GM12878 (cell line): ENCODE results near the gene UBE2J2. TPM values are rescaled to one million over a fixed set of nuclear protein-coding genes. Genes with fewer than 3 reads are reported as not detected.

Experiments used
- ATAC-seq: fragments of 200-7000 bp; cut with Tn5 transposase; 3 replicates; pipeline ENCODE4 v1.9.1; 2020; ENCODE audit warnings: mild to moderate bottlenecking, moderate library complexity
- BruUV-seq: library from RNA; stranded (reverse); fragments of 400-500 nt; replicated peaks from 2 replicates; lab custom pipeline; 2021; lab: Mats Ljungman, UMichigan
- CTCF ChIA-PET: fragments of 300-600 bp; sonication (Branson Sonifier 250); formaldehyde crosslinking; extraction: SDS; loops from one replicate; lab custom pipeline; 2021; ENCODE audit warnings: inconsistent platforms; lab: Yijun Ruan, JAX
- POLR2A ChIA-PET: fragments of 350-600 bp; formaldehyde crosslinking; extraction: SDS; loops from one replicate; lab custom pipeline; 2021; ENCODE audit warnings: inconsistent platforms; lab: Charles Lee
- RAD21 ChIA-PET: fragments of 300-600 bp; sonication (Branson Sonifier 250); formaldehyde crosslinking; loops from one replicate; lab custom pipeline; 2023; ENCODE audit warnings: antibody characterized with exemption; ENCODE audit not compliant: unreplicated experiment; lab: Charles Lee
- SMC1A ChIA-PET: fragments of 300-600 bp; sonication (Branson Sonifier 250); formaldehyde crosslinking; loops from one replicate; lab custom pipeline; 2023; ENCODE audit not compliant: unreplicated experiment, uncharacterized antibody; lab: Charles Lee
- DNase-seq: peaks from one replicate; pipeline ENCODE4 v3.0.0-alpha.2; 2011; ENCODE audit warnings: low read depth, low spot score
- FAIRE-seq: peaks from 3 replicates; lab custom pipeline; 2011; peaks lifted over from hg19 to GRCh38; lab: Jason Lieb, UNC
- H2AFZ ChIP-seq: 2 replicates; pipeline ENCODE4 v1.6.0; 2011; ENCODE audit warnings: low read depth, low read length, control low read depth; ENCODE audit not compliant: control insufficient read depth
- H3K27ac ChIP-seq: 2 replicates; pipeline ENCODE4 v1.5.1; 2011; ENCODE audit warnings: control low read depth; ENCODE audit not compliant: control insufficient read depth, insufficient read depth
- H3K27me3 ChIP-seq, 2 experiments: replicated peaks in 1 of 2; 2 replicates each; pipeline versions ENCODE4 v1.6.0 to v1.6.1; 2011; ENCODE audit warnings: low read length in 1 of 2; ENCODE audit not compliant: control insufficient read depth in 2 of 2, insufficient read depth in 2 of 2
- H3K36me3 ChIP-seq, 2 experiments: 2 replicates each; pipeline ENCODE4 v1.5.1; 2011; ENCODE audit warnings: low read length in 1 of 2; ENCODE audit not compliant: control insufficient read depth in 2 of 2, insufficient read depth in 2 of 2
- H3K4me1 ChIP-seq: 2 replicates; pipeline ENCODE4 v1.6.1; 2011; ENCODE audit warnings: mild to moderate bottlenecking, low read length, moderate library complexity, mixed read lengths; ENCODE audit not compliant: control insufficient read depth, insufficient read depth
- H3K4me2 ChIP-seq: 2 replicates; pipeline ENCODE4 v1.6.0; 2011; ENCODE audit warnings: control low read depth; ENCODE audit not compliant: control insufficient read depth, insufficient read depth
- H3K4me3 ChIP-seq: fragments of 200-600 bp; sonication (generic); 2 replicates; pipeline ENCODE4 v1.5.1; 2016
- H3K79me2 ChIP-seq: 2 replicates; pipeline ENCODE4 v1.6.0; 2011; ENCODE audit warnings: low read length; ENCODE audit not compliant: control insufficient read depth, insufficient read depth
- H3K9ac ChIP-seq: 2 replicates; pipeline ENCODE4 v1.8.0; 2011; ENCODE audit warnings: low read length, control low read depth, mixed read lengths; ENCODE audit not compliant: control insufficient read depth, insufficient read depth
- H3K9me3 ChIP-seq: replicated peaks from 3 replicates; pipeline ENCODE4 v1.5.1; 2011; ENCODE audit warnings: mild to moderate bottlenecking, low read length; ENCODE audit not compliant: control insufficient read depth, insufficient read depth
- H4K20me1 ChIP-seq: 2 replicates; pipeline ENCODE4 v1.6.0; 2011; ENCODE audit not compliant: control insufficient read depth, insufficient read depth
- ATF3 ChIP-seq: IDR thresholded peaks from 2 replicates; pipeline ENCODE4 v1.6.1; 2011; ENCODE audit warnings: low read depth, mild to moderate bottlenecking, low read length, moderate library complexity, borderline replicate concordance; ENCODE audit errors: extremely low read depth
- CHD1 ChIP-seq: IDR thresholded peaks from 2 replicates; pipeline ENCODE4 v1.6.1; 2012; ENCODE audit warnings: low read depth, low read length, improper control_type of control experiment
- CUX1 ChIP-seq: IDR thresholded peaks from 2 replicates; pipeline ENCODE4 v1.6.1; 2012; ENCODE audit warnings: improper control_type of control experiment, low read depth, low read length; ENCODE audit not compliant: insufficient replicate concordance
- JUNB ChIP-seq: IDR thresholded peaks from 2 replicates; pipeline ENCODE4 v1.6.1; 2016; ENCODE audit warnings: antibody characterized with exemption, mild to moderate bottlenecking
- JUND ChIP-seq: IDR thresholded peaks from 2 replicates; pipeline ENCODE4 v1.6.1; 2012; ENCODE audit warnings: low read depth, mild to moderate bottlenecking, low read length, improper control_type of control experiment, moderate library complexity
- NR2C1 ChIP-seq: fragments of 450-650 bp; IDR thresholded peaks from 2 replicates; pipeline ENCODE4 v1.6.1; 2017; ENCODE audit warnings: antibody characterized with exemption, mild to moderate bottlenecking, moderate library complexity
- RB1 ChIP-seq: fragments of 450-650 bp; formaldehyde crosslinking; IDR thresholded peaks from 2 replicates; pipeline ENCODE4 v1.6.1; 2017; ENCODE audit warnings: mild to moderate bottlenecking, borderline replicate concordance
- YBX1 ChIP-seq: fragments of 450-650 bp; IDR thresholded peaks from 2 replicates; pipeline ENCODE4 v1.6.1; 2016; ENCODE audit warnings: antibody characterized with exemption
- WGBS: methylation state at CpG from one replicate; pipeline ENCODE4 v1.1.6; 2016; ENCODE audit warnings: low lambda C conversion rate; ENCODE audit not compliant: insufficient replicate concordance, insufficient coverage; ENCODE audit errors: missing lambda C conversion rate; 5-methylcytosine and 5-hydroxymethylcytosine counted together
- in situ Hi-C: fragments of 300-500 bp; cut with MboI; formaldehyde crosslinking; loops from 9 replicates; pipeline ENCODE4 v1.14.3; 2018; ENCODE audit warnings: mixed read lengths
- intact Hi-C: fragments of 100-400 bp; cut with micrococcal nuclease; formaldehyde crosslinking; loops from one replicate; pipeline ENCODE4 v1.14.2; 2022; ENCODE audit not compliant: unreplicated experiment
- polyA plus RNA-seq, 11 experiments: library from polyadenylated mRNA; depleted of rRNA in 4 of 11; unstranded in 6 of 11; stranded (reverse) in 5 of 11; fragments of >200 nt; fragmentation: Nextera tagmentation in 4 of 11; fragmentation: Illumina TruSeq in 1 of 11; extraction: Ambion mirVana in 4 of 11; extraction: Trizol in 1 of 11; gene quantifications; 1 replicate in 1 of 11; 2 replicates in 10 of 11; pipeline versions ENCODE4 v1.2.1 to v1.2.3, GENCODE V29; 2011 to 2016; ENCODE audit warnings: inconsistent platforms in 2 of 11, missing spikeins in 2 of 11, low read depth in 1 of 11
- total RNA-seq, 4 experiments: library from RNA; depleted of rRNA in 3 of 4; stranded (reverse); fragments of >200 nt in 3 of 4; fragmentation: Illumina TruSeq in 1 of 4; extraction: Trizol in 1 of 4; gene quantifications; 2 replicates each; pipeline versions ENCODE4 v1.2.1 to v1.2.3, GENCODE V29; 2013 to 2021
- TF ChIP-seq, protein P1 (sequence below): fragments of 150-350 bp; IDR thresholded peaks from 2 replicates; pipeline ENCODE4 v1.6.1; 2016; ENCODE audit warnings: low read depth, low read length
- TF ChIP-seq, protein P2 (sequence below): IDR thresholded peaks from 2 replicates; pipeline ENCODE4 v1.6.1; 2011; ENCODE audit warnings: borderline replicate concordance, low read depth, mild to moderate bottlenecking, moderate library complexity, low read length; ENCODE audit not compliant: insufficient read depth, poor library complexity, severe bottlenecking

The UBE2J2 gene
- total and polyA plus RNA-seq, 10 of the 15 experiments (the other 5 are each of a cell fraction or from before 2014, with no cell fraction given), result 0.72 to 70.5 (median 49.2) TPM

DNA sequence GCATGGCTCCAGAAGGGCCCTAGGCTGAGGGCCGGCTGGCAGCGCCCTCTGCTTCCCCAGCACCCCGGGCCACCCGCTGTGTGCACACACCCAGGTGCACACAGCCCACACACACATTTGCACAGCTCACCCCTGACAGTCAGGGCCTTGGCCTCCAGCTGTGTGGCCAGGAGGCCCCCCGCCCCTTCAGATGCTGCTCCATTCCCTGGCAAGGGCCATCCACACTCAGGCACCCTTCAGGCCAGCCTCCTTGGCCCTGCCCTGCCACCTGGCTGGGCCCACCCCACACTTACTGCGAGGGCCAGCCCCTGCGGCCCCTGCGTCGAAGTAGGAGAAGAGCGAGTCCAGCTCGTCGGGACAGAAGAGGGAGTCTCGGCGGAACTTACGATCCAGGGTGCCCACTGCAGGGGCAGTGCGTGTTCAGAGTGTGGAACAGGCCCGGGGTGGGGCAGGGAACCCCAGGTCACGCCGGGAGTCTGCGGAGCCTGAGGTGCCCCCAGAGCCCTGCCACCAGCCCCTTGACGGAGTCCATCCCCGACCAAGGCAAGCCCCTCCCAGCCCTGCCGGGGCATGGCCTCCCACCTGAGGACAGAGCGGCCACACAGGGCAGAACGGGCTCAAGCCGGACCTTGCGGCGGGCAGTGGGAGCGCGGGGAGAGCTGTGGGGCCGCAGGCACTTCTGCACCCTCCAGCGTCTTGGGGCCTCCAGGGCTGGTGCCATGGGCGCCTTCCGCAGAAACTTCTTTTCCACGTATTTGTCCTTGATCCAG is 21.7 kb upstream of the UBE2J2 start:
- H4K20me1 ChIP-seq, result no peaks in the 10 kb centered on the region
- H3K27ac ChIP-seq, result no peak overlapping the region
- ChIA-PET RAD21 (no interaction called here), SMC1A (no interaction called here), POLR2A (no interaction called here), CTCF (no interaction called here)
- no peak overlapping the region for H3K4me3 ChIP-seq
- H2AFZ ChIP-seq, result no peak overlapping the region
- no peaks in the 10 kb centered on the region for H3K27me3 ChIP-seq
- DNase-seq (no peak), ATAC-seq (no peak), FAIRE-seq (no peak)
- 87% methylated on average over 35 of the region's 35 CpGs for WGBS
- BruUV-seq, result no TSS peak
- H3K9me3 ChIP-seq, result no peaks in the 10 kb centered on the region
- in situ Hi-C loops, result no loop called here
- H3K79me2 ChIP-seq, result no peaks in the 10 kb centered on the region
- H3K36me3 ChIP-seq, result no peaks in the 10 kb centered on the region
- no peak overlapping the region for H3K9ac ChIP-seq
- no peaks in the 10 kb centered on the region for H3K4me1 ChIP-seq
- no peak overlapping the region for H3K4me2 ChIP-seq
- intact Hi-C loops, result no loop called here
- TF ChIP-seq, protein P1, sequence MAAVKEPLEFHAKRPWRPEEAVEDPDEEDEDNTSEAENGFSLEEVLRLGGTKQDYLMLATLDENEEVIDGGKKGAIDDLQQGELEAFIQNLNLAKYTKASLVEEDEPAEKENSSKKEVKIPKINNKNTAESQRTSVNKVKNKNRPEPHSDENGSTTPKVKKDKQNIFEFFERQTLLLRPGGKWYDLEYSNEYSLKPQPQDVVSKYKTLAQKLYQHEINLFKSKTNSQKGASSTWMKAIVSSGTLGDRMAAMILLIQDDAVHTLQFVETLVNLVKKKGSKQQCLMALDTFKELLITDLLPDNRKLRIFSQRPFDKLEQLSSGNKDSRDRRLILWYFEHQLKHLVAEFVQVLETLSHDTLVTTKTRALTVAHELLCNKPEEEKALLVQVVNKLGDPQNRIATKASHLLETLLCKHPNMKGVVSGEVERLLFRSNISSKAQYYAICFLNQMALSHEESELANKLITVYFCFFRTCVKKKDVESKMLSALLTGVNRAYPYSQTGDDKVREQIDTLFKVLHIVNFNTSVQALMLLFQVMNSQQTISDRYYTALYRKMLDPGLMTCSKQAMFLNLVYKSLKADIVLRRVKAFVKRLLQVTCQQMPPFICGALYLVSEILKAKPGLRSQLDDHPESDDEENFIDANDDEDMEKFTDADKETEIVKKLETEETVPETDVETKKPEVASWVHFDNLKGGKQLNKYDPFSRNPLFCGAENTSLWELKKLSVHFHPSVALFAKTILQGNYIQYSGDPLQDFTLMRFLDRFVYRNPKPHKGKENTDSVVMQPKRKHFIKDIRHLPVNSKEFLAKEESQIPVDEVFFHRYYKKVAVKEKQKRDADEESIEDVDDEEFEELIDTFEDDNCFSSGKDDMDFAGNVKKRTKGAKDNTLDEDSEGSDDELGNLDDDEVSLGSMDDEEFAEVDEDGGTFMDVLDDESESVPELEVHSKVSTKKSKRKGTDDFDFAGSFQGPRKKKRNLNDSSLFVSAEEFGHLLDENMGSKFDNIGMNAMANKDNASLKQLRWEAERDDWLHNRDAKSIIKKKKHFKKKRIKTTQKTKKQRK, result no peak
- TF ChIP-seq, protein P2, sequence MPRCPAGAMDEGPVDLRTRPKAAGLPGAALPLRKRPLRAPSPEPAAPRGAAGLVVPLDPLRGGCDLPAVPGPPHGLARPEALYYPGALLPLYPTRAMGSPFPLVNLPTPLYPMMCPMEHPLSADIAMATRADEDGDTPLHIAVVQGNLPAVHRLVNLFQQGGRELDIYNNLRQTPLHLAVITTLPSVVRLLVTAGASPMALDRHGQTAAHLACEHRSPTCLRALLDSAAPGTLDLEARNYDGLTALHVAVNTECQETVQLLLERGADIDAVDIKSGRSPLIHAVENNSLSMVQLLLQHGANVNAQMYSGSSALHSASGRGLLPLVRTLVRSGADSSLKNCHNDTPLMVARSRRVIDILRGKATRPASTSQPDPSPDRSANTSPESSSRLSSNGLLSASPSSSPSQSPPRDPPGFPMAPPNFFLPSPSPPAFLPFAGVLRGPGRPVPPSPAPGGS, result no peak
- TF ChIP-seq JUNB (no peak), RB1 (no peak), ATF3 (no peak), CHD1 (no peak), CUX1 (no peak), YBX1 (no peak), JUND (no peak), NR2C1 (no peak)
